Keratinocyte (primary cell): ENCODE measurements around the gene PARL.

ENCODE experiments used
- CTCF ChIP-seq, 3 experiments: IDR thresholded peaks in 1 of 3; conservative IDR thresholded peaks in 1 of 3; optimal IDR thresholded peaks in 1 of 3; 2 replicates in 2 of 3; 3 replicates in 1 of 3; pipeline versions ENCODE3 to v1.5.1; 2011; ENCODE audit warnings: low read length in 3 of 3, mild to moderate bottlenecking in 3 of 3, moderate library complexity in 2 of 3, control low read depth in 1 of 3, inconsistent platforms in 1 of 3; ENCODE audit not compliant: insufficient read depth in 2 of 3; ENCODE audit errors: extremely low read depth in 1 of 3
- EZH2 ChIP-seq: IDR thresholded peaks from one replicate; pipeline ENCODE4 v1.6.1; 2012; ENCODE audit warnings: inconsistent platforms, mild to moderate bottlenecking, low read length, moderate library complexity

DNA sequence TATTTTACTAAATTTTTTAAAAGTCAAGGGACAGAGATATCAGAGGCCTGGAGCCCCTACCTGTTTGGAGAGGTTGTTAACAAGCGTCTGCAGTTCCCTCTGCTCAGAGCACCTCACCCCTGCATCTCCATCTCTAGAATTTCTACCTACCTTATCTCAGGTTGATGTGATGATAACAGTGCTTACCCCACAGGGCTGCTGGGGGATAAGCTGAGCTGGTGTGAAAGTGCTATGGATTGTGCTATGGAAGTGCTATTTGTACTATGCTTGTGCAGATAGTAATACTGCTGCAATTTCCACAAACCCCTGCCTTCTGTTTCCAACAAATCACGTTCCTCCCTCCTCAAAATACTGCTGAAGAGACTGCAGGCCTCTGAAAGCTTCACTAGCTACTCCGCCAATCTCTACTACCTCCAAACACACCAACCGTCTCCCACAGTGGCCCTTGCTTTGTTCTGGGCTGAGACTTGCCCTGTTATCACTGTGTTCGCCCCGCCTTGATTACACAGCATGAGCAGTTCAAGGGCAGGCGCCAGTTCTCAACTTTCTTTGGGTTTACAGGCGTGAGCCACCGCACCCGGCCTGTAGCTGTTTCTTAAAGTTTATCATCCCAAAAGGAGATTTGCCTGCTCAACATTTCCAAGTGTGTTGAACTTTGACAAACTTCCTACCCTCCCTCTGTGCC is 28.4 kb upstream of the PARL start:
- TF ChIP-seq CTCF (optimal IDR thresholded peaks at IDR 0.05 in 1 of 3, IDR thresholded peaks at IDR 0.05 in 1 of 3, conservative IDR thresholded peaks at IDR 0.05 in 1 of 3; ENCODE audit: extremely low read depth in 1 of 3, insufficient read depth in 2 of 3, low read length in 3 of 3), result no peak
- no peak for TF ChIP-seq EZH2
